RWPE1 (cell line): ENCODE data around the gene MRPL24.
A peak's percentile ranks its signal among the peaks of the same experiment; 100 is the strongest.

ENCODE experiments used
- CTCF ChIA-PET: fragments of 350-600 bp; sonication (Branson Sonifier 250); formaldehyde crosslinking; extraction: SDS; loops from one replicate; lab custom pipeline; 2021; lab: Yijun Ruan, JAX
- POLR2A ChIA-PET: fragments of 400-600 bp; formaldehyde crosslinking; extraction: SDS; loops from one replicate; lab custom pipeline; 2020; ENCODE audit warnings: antibody characterized with exemption; ENCODE audit not compliant: low non-redundant PET; lab: Yijun Ruan, JAX
- DNase-seq: peaks from one replicate; pipeline ENCODE4 v3.0.0; 2012; ENCODE audit warnings: low spot score
- H3K27ac ChIP-seq: fragments of 450-650 bp; 2 replicates; pipeline ENCODE4 v1.5.1; 2017
- CTCF ChIP-seq: fragments of 450-650 bp; conservative IDR thresholded peaks from 2 replicates; pipeline ENCODE4 v1.5.1; 2017; ENCODE audit warnings: low read depth, mild to moderate bottlenecking

Gene MRPL24

GRCh38 chr1:156741481-156741983 is 644 bp upstream of the MRPL24 start:
- no peak for TF ChIP-seq CTCF
- ChIA-PET POLR2A (interaction anchor here (0.6 to 0.9 kb wide), 4 partner anchors 10 to 26 kb away, joined by 3 to 8 read pairs (median 4); partner anchors contain the start of genes HDGF, ISG20L2, METTL25B and PRCC), CTCF (interaction anchor here (1.2 kb wide), 1 partner anchor 14 kb away, joined by 5 read pairs; no protein-coding TSS in a partner anchor)
- no peak for DNase-seq
- peak overlapping the region; percentile 87 for H3K27ac ChIP-seq

- DNase-seq, result no peak
- peak overlapping the region; percentile 87 for H3K27ac ChIP-seq
- ChIA-PET POLR2A (no interaction called here), CTCF (interaction anchor here (0.6 to 1.2 kb wide), 2 partner anchors 13 to 34 kb away, joined by 3 to 5 read pairs; no protein-coding TSS in a partner anchor)
- no peak for TF ChIP-seq CTCF
These were observed 599 bp downstream of the MRPL24 start for GRCh38 chr1:156740237-156740740.

GRCh38 chr1:156738916-156739315 is 2.0 kb downstream of the MRPL24 start:
- H3K27ac ChIP-seq, result no peak overlapping the region
- no peak for TF ChIP-seq CTCF
- POLR2A ChIA-PET, result no interaction called here
- CTCF ChIA-PET, result interaction anchor here (0.7 kb wide), 1 partner anchor 121 kb away, joined by 3 read pairs; no protein-coding TSS in a partner anchor
- no peak for DNase-seq

GRCh38 chr1:156738407-156738806 is 2.5 kb downstream of the MRPL24 start:
- POLR2A ChIA-PET, result no interaction called here
- DNase-seq, result no peak

GRCh38 chr1:156733989-156734584 is 6.8 kb downstream of the MRPL24 start:
- peak overlapping the region; percentile 37 for H3K27ac ChIP-seq
- CTCF ChIA-PET, result interaction anchor here (0.6 kb wide), 3 partner anchors 27 to 158 kb away, joined by 4 to 10 read pairs (median 5); no protein-coding TSS in a partner anchor
- POLR2A ChIA-PET, result interaction anchor here (0.7 kb wide), 1 partner anchor 14 kb away, joined by 5 read pairs; no protein-coding TSS in a partner anchor
- no peak for TF ChIP-seq CTCF
- DNase-seq, result no peak

More at GRCh38 chr1:156738407-156738806, 2.5 kb downstream of the MRPL24 start:
- CTCF ChIA-PET, result interaction anchor here (0.7 kb wide), 1 partner anchor 121 kb away, joined by 3 read pairs; no protein-coding TSS in a partner anchor
- peak overlapping the region; percentile 39 for H3K27ac ChIP-seq
- TF ChIP-seq CTCF, result no peak
